PC-3 (cell line): ENCODE results near the gene PIEZO1. TPM values are rescaled to one million over a fixed set of nuclear protein-coding genes. Genes with fewer than 3 reads are reported as not detected.

Source experiments
- ATAC-seq: fragments of 200-7000 bp; cut with Tn5 transposase; 2 replicates; pipeline ENCODE4 v1.9.1; 2020; ENCODE audit warnings: mild to moderate bottlenecking, moderate library complexity
- BruUV-seq: library from RNA; stranded (reverse); fragments of 400-500 nt; replicated peaks from 2 replicates; lab custom pipeline; 2021; lab: Mats Ljungman, UMichigan
- CTCF ChIA-PET: fragments of 300-600 bp; sonication (Branson Sonifier 250); formaldehyde crosslinking; loops from one replicate; lab custom pipeline; 2022; ENCODE audit warnings: antibody characterized with exemption; lab: Charles Lee
- POLR2A ChIA-PET: fragments of 300-600 bp; sonication (Branson Sonifier 250); formaldehyde crosslinking; loops from one replicate; lab custom pipeline; 2022; ENCODE audit warnings: antibody characterized with exemption; ENCODE audit not compliant: unreplicated experiment; lab: Charles Lee
- DNase-seq: peaks from one replicate; pipeline ENCODE4 v3.0.0-alpha.2; 2015
- H2AFZ ChIP-seq: fragments of 300-600 bp; sonication (generic); 2 replicates; pipeline ENCODE4 v1.6.0; 2016; ENCODE audit warnings: antibody characterized with exemption, low read length
- H3F3A ChIP-seq: fragments of 300-600 bp; sonication (generic); one replicate; pipeline ENCODE4 v1.6.0; 2017; ENCODE audit warnings: antibody characterized with exemption, low read length, control low read depth, mild to moderate bottlenecking; ENCODE audit not compliant: unreplicated experiment
- H3K27ac ChIP-seq: fragments of 300-600 bp; sonication (generic); 2 replicates; pipeline ENCODE4 v1.5.1; 2016; ENCODE audit warnings: mild to moderate bottlenecking, low read length
- H3K27me3 ChIP-seq: fragments of 300-600 bp; sonication (generic); 2 replicates; pipeline ENCODE4 v1.6.1; 2016; ENCODE audit warnings: low read length, mixed read lengths
- H3K36me3 ChIP-seq: fragments of 300-600 bp; sonication (generic); 2 replicates; pipeline ENCODE4 v1.6.1; 2016; ENCODE audit warnings: low read depth, mixed run types, low read length, mixed read lengths
- H3K4me1 ChIP-seq: fragments of 300-600 bp; sonication (generic); 2 replicates; pipeline ENCODE4 v1.5.1; 2016; ENCODE audit warnings: low read length; ENCODE audit not compliant: insufficient read depth
- H3K4me2 ChIP-seq: fragments of 300-600 bp; sonication (generic); 2 replicates; pipeline ENCODE4 v1.6.0; 2016; ENCODE audit warnings: low read length
- H3K4me3 ChIP-seq: fragments of 300-600 bp; sonication (generic); 2 replicates; pipeline ENCODE4 v1.5.1; 2016; ENCODE audit warnings: mild to moderate bottlenecking, low read length, mixed read lengths
- H3K79me2 ChIP-seq: fragments of 300-600 bp; sonication (generic); 2 replicates; pipeline ENCODE4 v1.6.1; 2017; ENCODE audit warnings: low read length, mixed read lengths
- H3K9ac ChIP-seq: fragments of 300-600 bp; sonication (generic); 2 replicates; pipeline ENCODE4 v1.6.0; 2016; ENCODE audit warnings: mild to moderate bottlenecking, low read length
- H3K9me2 ChIP-seq: fragments of 300-600 bp; sonication (generic); replicated peaks from 2 replicates; pipeline ENCODE4 v1.6.1; 2016; ENCODE audit warnings: mixed run types, low read length, mixed read lengths
- H3K9me3 ChIP-seq: fragments of 300-600 bp; sonication (generic); 2 replicates; pipeline ENCODE4 v1.6.1; 2016; ENCODE audit warnings: low read length, mixed read lengths
- H4K20me1 ChIP-seq: fragments of 300-600 bp; sonication (generic); 2 replicates; pipeline ENCODE4 v1.6.1; 2016; ENCODE audit warnings: low read length, mixed read lengths
- EZH2 ChIP-seq: fragments of 300-600 bp; sonication (generic); IDR thresholded peaks from one replicate; pipeline ENCODE4 v1.6.1; 2017; ENCODE audit warnings: antibody characterized with exemption, mild to moderate bottlenecking, low read length; ENCODE audit not compliant: unreplicated experiment
- EZH2phosphoT487 ChIP-seq: fragments of 300-600 bp; sonication (generic); IDR thresholded peaks from 2 replicates; pipeline ENCODE4 v1.6.1; 2018; ENCODE audit warnings: mild to moderate bottlenecking, antibody characterized with exemption, low read length, borderline replicate concordance
- intact Hi-C: fragments of 100-400 bp; cut with micrococcal nuclease; formaldehyde crosslinking; loops from 2 replicates; pipeline ENCODE4 v1.9.0; 2023
- total RNA-seq: library from RNA; depleted of rRNA; stranded (reverse); fragments of >200 nt; gene quantifications from 2 replicates; pipeline ENCODE4 v1.2.3, GENCODE V29; 2014
- TF ChIP-seq, protein P1 (sequence below): fragments of 300-600 bp; sonication (generic); conservative IDR thresholded peaks from 2 replicates; pipeline ENCODE4 v1.5.1; 2017; ENCODE audit warnings: antibody characterized with exemption, low read depth, mild to moderate bottlenecking, low read length

Gene PIEZO1
- total RNA-seq, 1 experiment from 2014 or later: 180 TPM

DNA sequence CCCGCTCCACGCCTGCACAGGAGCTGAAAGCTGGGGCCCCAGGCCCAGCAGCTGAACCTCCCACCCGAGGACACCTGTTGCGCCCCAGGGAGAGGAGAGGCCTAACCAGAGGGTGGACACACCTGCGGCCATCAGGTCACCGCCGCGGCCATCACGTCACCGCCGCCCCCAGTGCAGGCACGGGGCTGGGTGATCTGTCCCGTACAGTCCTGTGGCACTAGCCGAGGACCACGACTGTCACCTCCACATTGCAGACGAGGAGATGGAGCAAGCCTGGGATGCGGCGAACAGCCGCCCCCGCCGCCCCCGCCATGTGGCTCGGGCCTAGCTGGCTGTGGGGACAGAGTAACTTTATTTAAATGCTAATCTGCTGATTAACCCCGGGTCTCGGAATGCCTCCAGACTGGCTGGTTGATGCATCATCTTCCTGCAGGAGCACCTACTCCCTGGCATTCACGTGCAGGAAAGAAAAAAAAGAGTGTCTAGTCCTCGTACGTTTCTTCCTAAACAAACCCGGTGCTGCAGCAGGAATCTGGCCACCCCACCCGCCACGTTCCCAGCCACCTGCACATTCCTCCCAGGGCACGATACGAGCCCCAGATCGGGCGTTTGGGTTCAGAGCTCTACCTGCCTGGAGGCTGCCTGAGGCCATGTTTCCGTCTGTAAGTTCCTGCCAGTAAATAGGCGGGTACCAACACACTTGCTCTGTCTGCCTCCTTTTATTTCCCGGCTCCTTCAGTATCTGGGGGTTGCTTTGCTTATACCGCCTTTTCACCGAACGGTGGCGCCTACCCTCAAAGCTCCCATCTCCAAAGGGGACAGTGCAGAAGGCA, 29.9 kb downstream of the PIEZO1 start:
- intact Hi-C loops: no loop called here
- DNase-seq (peak; percentile 73), ATAC-seq (peak; percentile 74)
- peak overlapping the region; percentile 47 for H3K4me2 ChIP-seq
- H2AFZ ChIP-seq: peak overlapping the region; percentile 39
- peaks cover 23% of the 10 kb centered on the region; the same call in 1 of the 2 replicates for H4K20me1 ChIP-seq
- ChIA-PET CTCF (interaction anchor here (1.5 kb wide), 1 partner anchor 18 kb away, joined by 8 read pairs; no protein-coding TSS in a partner anchor), POLR2A (no interaction called here)
- H3K9me3 ChIP-seq: no peaks in the 10 kb centered on the region
- no peaks in the 10 kb centered on the region for H3F3A ChIP-seq
- H3K9ac ChIP-seq: no peak overlapping the region
- H3K4me1 ChIP-seq: peaks cover 28% of the 10 kb centered on the region
- no peaks in the 10 kb centered on the region for H3K36me3 ChIP-seq
- no peaks in the 10 kb centered on the region for H3K9me2 ChIP-seq
- H3K4me3 ChIP-seq: peak overlapping the region; percentile 32; the same call in 1 of the 2 replicates
- peaks cover 76% of the 10 kb centered on the region for H3K79me2 ChIP-seq
- no peak for TF ChIP-seq EZH2phosphoT487
- no peak for TF ChIP-seq EZH2
- TF ChIP-seq, protein P1, sequence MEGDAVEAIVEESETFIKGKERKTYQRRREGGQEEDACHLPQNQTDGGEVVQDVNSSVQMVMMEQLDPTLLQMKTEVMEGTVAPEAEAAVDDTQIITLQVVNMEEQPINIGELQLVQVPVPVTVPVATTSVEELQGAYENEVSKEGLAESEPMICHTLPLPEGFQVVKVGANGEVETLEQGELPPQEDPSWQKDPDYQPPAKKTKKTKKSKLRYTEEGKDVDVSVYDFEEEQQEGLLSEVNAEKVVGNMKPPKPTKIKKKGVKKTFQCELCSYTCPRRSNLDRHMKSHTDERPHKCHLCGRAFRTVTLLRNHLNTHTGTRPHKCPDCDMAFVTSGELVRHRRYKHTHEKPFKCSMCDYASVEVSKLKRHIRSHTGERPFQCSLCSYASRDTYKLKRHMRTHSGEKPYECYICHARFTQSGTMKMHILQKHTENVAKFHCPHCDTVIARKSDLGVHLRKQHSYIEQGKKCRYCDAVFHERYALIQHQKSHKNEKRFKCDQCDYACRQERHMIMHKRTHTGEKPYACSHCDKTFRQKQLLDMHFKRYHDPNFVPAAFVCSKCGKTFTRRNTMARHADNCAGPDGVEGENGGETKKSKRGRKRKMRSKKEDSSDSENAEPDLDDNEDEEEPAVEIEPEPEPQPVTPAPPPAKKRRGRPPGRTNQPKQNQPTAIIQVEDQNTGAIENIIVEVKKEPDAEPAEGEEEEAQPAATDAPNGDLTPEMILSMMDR: no peak
- no TSS peak for BruUV-seq
- no peaks in the 10 kb centered on the region for H3K27me3 ChIP-seq
- H3K27ac ChIP-seq: peak overlapping the region; percentile 34

DNA sequence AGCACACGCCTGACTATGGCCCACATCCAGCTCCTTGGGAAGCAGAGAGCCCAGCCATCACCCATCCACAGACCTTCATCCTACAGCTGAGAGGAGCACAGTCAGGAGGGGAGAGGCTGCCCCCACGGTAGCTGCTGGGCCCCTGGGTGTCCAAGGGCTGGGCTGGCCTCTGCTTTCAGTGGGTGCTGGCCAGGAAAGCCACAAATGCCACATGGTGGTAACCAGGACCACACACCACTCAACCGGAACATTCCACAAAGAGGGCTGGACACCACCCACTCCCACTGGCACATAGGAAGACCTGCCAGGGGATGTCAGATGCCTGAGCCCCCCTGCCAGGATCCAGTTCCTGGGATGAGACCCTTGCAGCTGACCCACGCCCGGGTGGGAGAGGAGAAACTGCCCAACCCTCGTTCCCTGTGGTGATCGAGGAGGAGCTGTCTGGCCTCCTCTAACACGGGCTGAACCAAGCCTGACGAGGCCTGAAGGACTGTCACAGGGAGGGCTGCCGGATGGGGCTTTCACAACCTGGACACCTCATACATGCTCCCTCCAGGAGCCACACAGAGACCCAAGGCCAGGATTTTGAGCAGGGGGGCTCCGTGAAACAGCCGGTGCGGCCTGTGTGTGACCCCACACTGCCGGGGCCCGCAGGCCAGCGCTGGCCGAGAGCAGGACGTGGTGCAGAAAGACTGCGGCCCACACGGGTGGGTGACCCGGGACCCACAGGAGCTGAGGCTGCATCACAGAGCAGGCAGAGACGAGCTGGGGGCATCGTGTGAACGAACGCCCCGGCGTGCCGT, 30.7 kb downstream of the PIEZO1 start:
- ATAC-seq: no peak
- BruUV-seq: no TSS peak

More for the DNA sequence above, 30.7 kb downstream of the PIEZO1 start:
- no peak for DNase-seq
- Histone ChIP-seq H3K9me2 (no peaks in the 10 kb centered on the region), H2AFZ (no peak overlapping the region), H3K27ac (no peak overlapping the region), H4K20me1 (peaks cover 23% of the 10 kb centered on the region; the same call in 1 of the 2 replicates), H3F3A (no peaks in the 10 kb centered on the region), H3K4me3 (no peak overlapping the region), H3K4me1 (peaks cover 28% of the 10 kb centered on the region), H3K36me3 (no peaks in the 10 kb centered on the region), H3K4me2 (peak overlapping the region; percentile 47; the same call in 1 of the 2 replicates), H3K27me3 (no peaks in the 10 kb centered on the region), H3K9ac (no peak overlapping the region), H3K79me2 (peaks cover 68% of the 10 kb centered on the region), H3K9me3 (no peaks in the 10 kb centered on the region)
- ChIA-PET POLR2A (no interaction called here), CTCF (interaction anchor here (1.5 kb wide), 1 partner anchor 17 kb away, joined by 8 read pairs; no protein-coding TSS in a partner anchor)
- TF ChIP-seq, protein P1: no peak
- TF ChIP-seq EZH2phosphoT487: no peak
- no peak for TF ChIP-seq EZH2
- intact Hi-C loops: no loop called here
